Nephron progenitor cell (in vitro differentiated cells): ENCODE data around the gene ARMC3.
"Not testable (repeated sequence)": the region's sequence is repeated elsewhere in the genome, so short reads cannot be mapped to it uniquely, and the experiment has no call there.

Experiments used
- DNase-seq: peaks from one replicate; pipeline ENCODE4 v3.0.0; 2021
- H3K27ac Mint-ChIP-seq: 2 replicates; pipeline ENCODE4 v1.8.0; 2021; ENCODE audit warnings: mild to moderate bottlenecking, moderate library complexity, mixed read lengths
- H3K27me3 Mint-ChIP-seq: 2 replicates; pipeline ENCODE4 v1.8.0; 2021; ENCODE audit warnings: mild to moderate bottlenecking, low read depth, mixed read lengths; ENCODE audit not compliant: poor library complexity
- H3K36me3 Mint-ChIP-seq: 2 replicates; pipeline ENCODE4 v1.8.0; 2021; ENCODE audit warnings: low read depth, mixed read lengths
- H3K4me1 Mint-ChIP-seq: 2 replicates; pipeline ENCODE4 v1.8.0; 2021; ENCODE audit warnings: mixed read lengths
- H3K4me3 Mint-ChIP-seq: 2 replicates; pipeline ENCODE4 v1.8.0; 2021; ENCODE audit warnings: mild to moderate bottlenecking, moderate library complexity, mixed read lengths
- H3K9me3 Mint-ChIP-seq: 2 replicates; pipeline ENCODE4 v1.8.0; 2021; ENCODE audit warnings: mild to moderate bottlenecking, moderate library complexity, mixed read lengths
- TF ChIP-seq, protein P1 (sequence below): fragments of 200-600 bp; sonication (generic); IDR thresholded peaks from 2 replicates; pipeline ENCODE4 v1.5.0; 2021; ENCODE audit warnings: antibody characterized with exemption

The ARMC3 gene

DNA sequence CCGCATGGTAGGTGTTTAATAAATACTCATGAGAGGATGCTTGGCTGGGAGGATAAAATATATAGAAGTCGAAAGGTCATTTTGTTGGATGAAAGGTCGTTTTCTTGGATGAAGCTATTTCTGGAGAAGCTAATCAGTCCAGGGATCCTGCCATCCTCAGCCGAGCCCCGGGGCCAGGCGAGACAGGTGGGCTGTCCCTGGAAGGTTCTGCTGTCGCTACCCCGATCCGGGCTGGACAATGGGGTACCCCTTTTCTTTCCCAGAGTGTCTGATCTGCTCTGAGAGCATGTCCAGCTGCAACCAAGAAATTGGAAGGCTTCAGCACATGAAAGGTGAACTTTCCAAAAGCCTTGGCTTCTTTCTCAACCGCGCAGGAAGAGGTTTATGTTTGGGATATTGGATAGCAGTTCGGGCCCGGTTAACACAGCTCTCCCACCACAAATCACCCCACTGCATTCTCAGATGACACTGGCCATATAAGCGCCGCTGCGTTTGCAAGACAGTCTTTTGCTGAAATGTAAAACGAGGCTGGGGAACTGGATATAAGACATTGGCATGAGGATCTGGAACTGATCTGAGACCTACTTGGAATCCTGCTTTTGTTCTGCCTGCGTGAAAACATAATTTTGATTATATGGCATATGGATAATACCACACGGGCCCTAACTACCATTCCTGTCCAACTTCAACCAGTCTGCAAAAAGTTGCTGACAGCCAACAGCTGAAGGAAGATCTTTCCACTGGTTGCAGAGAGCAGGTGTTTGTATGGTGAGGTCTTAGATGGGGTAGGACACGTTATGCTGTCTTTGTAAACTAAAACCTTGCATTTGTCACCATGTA, 136.3 kb downstream of the ARMC3 start:
- H3K36me3 Mint-ChIP-seq, result peaks cover 26% of the 10 kb centered on the region
- peak; percentile 29 for DNase-seq
- peaks cover 64% of the 10 kb centered on the region for H3K4me1 Mint-ChIP-seq
- peak overlapping the region; percentile 87 for H3K27ac Mint-ChIP-seq
- H3K27me3 Mint-ChIP-seq, result peaks cover 6% of the 10 kb centered on the region
- H3K4me3 Mint-ChIP-seq, result no peak overlapping the region
- TF ChIP-seq, protein P1, sequence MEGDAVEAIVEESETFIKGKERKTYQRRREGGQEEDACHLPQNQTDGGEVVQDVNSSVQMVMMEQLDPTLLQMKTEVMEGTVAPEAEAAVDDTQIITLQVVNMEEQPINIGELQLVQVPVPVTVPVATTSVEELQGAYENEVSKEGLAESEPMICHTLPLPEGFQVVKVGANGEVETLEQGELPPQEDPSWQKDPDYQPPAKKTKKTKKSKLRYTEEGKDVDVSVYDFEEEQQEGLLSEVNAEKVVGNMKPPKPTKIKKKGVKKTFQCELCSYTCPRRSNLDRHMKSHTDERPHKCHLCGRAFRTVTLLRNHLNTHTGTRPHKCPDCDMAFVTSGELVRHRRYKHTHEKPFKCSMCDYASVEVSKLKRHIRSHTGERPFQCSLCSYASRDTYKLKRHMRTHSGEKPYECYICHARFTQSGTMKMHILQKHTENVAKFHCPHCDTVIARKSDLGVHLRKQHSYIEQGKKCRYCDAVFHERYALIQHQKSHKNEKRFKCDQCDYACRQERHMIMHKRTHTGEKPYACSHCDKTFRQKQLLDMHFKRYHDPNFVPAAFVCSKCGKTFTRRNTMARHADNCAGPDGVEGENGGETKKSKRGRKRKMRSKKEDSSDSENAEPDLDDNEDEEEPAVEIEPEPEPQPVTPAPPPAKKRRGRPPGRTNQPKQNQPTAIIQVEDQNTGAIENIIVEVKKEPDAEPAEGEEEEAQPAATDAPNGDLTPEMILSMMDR, result no peak
- H3K9me3 Mint-ChIP-seq, result peaks cover 25% of the 10 kb centered on the region

DNA sequence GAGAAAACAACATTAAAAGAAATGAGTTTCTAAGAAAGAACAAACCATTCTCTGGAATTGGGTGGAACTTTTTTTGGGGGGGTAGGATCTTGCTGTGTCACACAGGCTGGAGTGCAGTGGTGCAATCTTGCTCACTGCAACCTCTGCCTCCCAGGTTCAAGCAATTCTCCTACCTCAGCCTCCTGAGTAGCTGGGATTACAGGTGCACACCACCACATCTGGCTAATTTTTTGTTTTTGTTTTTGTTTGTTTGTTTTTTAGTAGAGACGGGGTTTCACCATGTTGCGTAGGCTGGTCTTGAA, 136.9 kb downstream of the ARMC3 start:
- H3K9me3 Mint-ChIP-seq, result peaks cover 19% of the 10 kb centered on the region
- peaks cover 69% of the 10 kb centered on the region for H3K4me1 Mint-ChIP-seq

DNA sequence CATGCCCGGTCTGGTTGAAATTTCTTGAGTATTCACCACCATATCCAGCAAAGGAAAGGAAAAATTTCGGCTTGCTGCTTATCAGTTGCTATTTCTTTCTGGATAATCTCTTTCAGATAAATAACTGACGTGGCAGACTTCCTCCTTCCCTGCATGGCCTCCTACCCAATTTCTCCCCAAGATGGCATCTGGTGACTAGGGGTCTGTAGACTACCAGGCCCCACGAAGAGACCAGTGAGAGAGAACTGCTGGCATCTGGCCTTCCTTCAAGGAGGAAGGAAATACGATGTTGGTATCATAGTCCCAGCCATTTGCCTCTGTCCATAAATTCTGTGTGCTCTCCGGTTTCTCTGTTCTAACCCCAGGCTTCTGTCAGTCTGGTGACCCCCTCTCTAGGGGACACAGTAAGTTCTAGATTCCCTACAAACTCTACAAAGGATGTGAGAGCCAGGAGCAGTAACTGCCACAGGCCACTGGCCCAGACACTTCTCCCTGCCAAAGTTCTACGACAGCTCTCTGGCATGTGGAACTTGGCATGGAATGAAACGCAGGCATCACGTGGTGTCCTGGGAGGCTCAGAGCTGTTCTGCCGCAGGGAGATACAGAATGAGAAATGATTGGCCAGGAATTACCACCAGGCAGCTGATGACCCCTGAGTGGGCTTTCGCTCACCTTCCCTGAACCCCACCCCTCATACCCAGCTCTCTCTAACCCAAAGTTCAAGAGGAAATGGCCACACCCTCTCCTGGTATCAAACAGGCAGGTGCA, 137.5 kb downstream of the ARMC3 start:
- peaks cover 13% of the 10 kb centered on the region for H3K9me3 Mint-ChIP-seq
- H3K4me3 Mint-ChIP-seq, result no peak overlapping the region
- H3K36me3 Mint-ChIP-seq, result peaks cover 14% of the 10 kb centered on the region
- TF ChIP-seq, protein P1, result no peak
- no peak overlapping the region for H3K27ac Mint-ChIP-seq
- DNase-seq, result no peak
- peaks cover 75% of the 10 kb centered on the region for H3K4me1 Mint-ChIP-seq
- H3K27me3 Mint-ChIP-seq, result peaks cover 6% of the 10 kb centered on the region

More for the DNA sequence above, 136.9 kb downstream of the ARMC3 start:
- not testable (repeated sequence) for H3K27me3 Mint-ChIP-seq, H3K4me3 Mint-ChIP-seq, DNase-seq
- Mint-ChIP-seq H3K36me3 (peaks cover 20% of the 10 kb centered on the region), H3K27ac (peak overlapping the region; percentile 87)

DNA sequence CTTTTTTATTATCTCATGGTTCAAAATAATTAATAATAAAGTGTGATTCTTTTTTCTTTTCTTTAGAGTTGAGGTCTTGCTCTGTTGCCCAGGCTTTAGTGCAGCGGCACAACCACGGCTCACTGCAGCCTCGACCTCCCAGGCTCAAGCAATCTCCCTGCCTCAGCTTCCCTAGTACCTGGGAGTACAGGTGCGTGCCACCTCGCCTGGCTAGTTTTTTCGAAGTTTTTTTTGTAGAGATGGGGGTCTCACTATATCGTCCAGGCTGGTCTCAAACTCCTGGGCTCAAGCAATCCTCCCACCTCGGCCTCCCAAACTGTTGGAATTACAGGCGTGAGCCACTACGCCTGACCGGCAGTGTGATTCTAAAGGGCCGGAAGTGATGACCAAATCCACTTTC, 139.5 kb downstream of the ARMC3 start:
- Mint-ChIP-seq H3K4me1 (peaks cover 67% of the 10 kb centered on the region), H3K27ac (peak overlapping the region; percentile 66), H3K9me3 (no peaks in the 10 kb centered on the region), H3K4me3 (no peak overlapping the region), H3K27me3 (no peaks in the 10 kb centered on the region), H3K36me3 (no peaks in the 10 kb centered on the region)
- TF ChIP-seq, protein P1, result no peak
- DNase-seq, result no peak

DNA sequence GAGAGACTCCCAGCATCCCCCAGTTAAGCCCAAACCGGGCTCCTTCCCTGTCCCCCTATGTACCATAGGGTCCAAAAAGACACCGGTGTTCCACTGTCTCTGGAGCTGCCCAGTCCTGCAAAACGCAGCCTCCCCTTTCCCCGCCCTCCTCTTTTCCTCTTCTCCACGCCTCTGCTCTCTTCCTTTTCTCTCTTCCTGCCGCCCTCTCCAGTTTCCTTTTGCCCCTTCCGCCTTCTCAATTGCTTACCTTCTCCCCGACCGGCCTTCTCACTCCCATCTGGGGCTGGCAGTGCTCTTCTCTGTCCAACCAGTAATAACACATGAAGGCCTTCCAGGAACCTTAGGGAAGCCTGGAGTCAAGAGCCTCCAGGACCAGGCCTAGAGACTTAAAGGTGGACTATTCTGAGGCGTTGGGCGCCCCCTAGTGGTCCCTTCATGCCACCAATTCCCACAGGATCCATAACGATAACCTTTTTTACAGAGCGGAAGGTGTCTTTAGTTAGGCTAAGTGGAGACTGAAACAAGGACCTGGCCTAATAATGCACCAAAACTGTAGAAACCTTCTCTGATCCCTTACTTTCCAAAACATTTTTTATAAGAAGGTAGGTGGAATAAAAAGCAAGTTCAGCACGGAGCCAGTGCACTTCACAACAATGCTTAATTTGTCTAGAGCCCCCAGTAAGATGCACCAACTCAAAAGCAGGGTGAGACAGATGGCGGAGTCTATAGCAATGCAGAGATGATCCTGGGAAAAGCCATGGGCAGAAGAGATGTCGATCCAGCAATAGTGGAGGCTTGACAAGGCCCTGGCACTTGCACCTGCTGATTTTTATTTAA, 140.3 kb downstream of the ARMC3 start:
- Mint-ChIP-seq H3K4me1 (peaks cover 63% of the 10 kb centered on the region), H3K27me3 (no peaks in the 10 kb centered on the region), H3K36me3 (no peaks in the 10 kb centered on the region), H3K9me3 (no peaks in the 10 kb centered on the region), H3K4me3 (no peak overlapping the region), H3K27ac (no peak overlapping the region)
- peak; percentile 83 for DNase-seq
- TF ChIP-seq, protein P1, result peak; percentile 84
